ENCODE measurements around the gene C9orf40. TPM values are rescaled to one million over a fixed set of nuclear protein-coding genes. Genes with fewer than 3 reads are reported as not detected.

Gene C9orf40
- total and polyA plus RNA-seq, 4 donors, result 1.9 to 2.9 (median 2.7) TPM

DNA sequence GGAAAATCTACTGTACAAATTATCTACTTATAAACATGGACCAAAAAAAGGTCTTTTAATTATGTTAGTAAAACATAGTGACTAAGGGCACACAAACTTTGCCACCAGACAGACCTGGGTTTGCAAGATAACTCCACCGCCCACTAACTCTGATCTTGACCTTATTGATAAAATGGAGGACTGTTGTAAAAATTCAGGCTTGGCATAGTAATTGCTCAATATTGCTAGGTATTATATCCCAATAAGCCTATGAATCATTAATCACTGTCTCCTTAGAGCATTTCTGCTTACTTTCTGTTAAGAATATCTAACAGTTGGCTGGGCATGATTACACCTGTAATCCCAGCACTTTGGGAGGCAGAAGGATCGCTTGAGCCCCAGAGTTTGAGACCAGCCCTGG lies 3.8 kb downstream of the C9orf40 start:
- Histone ChIP-seq H3K9me3 (ENCODE audit: control insufficient read depth in 4 of 4, insufficient read depth in 3 of 4, low read length in 3 of 4) (no peaks in the 10 kb centered on the region), H3K4me1 (ENCODE audit: control insufficient read depth in 5 of 5, insufficient read depth in 5 of 5, low read length in 5 of 5) (peaks cover 0 to 1% (median 0%) of the 10 kb centered on the region in 5 donors), H3K9ac (ENCODE audit: insufficient read depth in 1 of 2, low read length in 2 of 2) (no peak overlapping the region), H3K36me3 (ENCODE audit: control insufficient read depth in 4 of 4, insufficient read depth in 4 of 4, low read length in 4 of 4) (no peaks in the 10 kb centered on the region), H3K4me3 (no peak overlapping the region), H3K27me3 (ENCODE audit: control insufficient read depth in 3 of 3, insufficient read depth in 3 of 3, low read length in 2 of 3) (no peaks in the 10 kb centered on the region), H3K27ac (ENCODE audit: low read depth in 1 of 2, low read length in 1 of 2) (no peak overlapping the region)
- no peak for DNase-seq
- WGBS, 2 donors, result 94% methylated on average over 2 of the region's 2 CpGs
- TF ChIP-seq, protein P1, sequence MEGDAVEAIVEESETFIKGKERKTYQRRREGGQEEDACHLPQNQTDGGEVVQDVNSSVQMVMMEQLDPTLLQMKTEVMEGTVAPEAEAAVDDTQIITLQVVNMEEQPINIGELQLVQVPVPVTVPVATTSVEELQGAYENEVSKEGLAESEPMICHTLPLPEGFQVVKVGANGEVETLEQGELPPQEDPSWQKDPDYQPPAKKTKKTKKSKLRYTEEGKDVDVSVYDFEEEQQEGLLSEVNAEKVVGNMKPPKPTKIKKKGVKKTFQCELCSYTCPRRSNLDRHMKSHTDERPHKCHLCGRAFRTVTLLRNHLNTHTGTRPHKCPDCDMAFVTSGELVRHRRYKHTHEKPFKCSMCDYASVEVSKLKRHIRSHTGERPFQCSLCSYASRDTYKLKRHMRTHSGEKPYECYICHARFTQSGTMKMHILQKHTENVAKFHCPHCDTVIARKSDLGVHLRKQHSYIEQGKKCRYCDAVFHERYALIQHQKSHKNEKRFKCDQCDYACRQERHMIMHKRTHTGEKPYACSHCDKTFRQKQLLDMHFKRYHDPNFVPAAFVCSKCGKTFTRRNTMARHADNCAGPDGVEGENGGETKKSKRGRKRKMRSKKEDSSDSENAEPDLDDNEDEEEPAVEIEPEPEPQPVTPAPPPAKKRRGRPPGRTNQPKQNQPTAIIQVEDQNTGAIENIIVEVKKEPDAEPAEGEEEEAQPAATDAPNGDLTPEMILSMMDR (IDR thresholded peaks at IDR 0.05; ENCODE audit: control extremely low read depth, extremely low read depth), result no peak
- ATAC-seq (ENCODE audit: insufficient read depth, low FRiP score), result no peak

DNA sequence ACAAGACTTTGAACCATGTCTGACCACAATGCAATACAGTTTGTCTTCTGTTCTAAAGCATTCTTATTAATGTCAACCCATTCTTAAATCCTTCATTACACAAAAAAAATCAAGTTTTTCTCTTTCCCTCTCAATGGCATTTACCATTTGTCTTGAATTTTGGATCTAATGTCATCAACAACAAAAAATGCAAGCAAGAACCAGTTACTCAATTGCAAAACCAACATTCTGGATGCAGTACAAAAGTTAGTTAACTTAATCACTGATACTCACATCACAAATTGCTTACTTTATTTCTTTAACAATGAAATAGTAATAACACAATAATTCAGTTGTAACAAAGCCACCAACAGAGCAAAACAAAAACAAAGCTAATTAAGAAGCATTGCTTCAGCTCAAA lies 6.0 kb downstream of the C9orf40 start:
- peaks cover 0 to 2% (median 0%) of the 10 kb centered on the region in 5 donors for H3K4me1 ChIP-seq (ENCODE audit: control insufficient read depth in 5 of 5, insufficient read depth in 5 of 5, low read length in 5 of 5)
- H3K27me3 ChIP-seq (ENCODE audit: control insufficient read depth in 3 of 3, insufficient read depth in 3 of 3, low read length in 2 of 3), result no peaks in the 10 kb centered on the region
- H3K9me3 ChIP-seq (ENCODE audit: control insufficient read depth in 4 of 4, insufficient read depth in 3 of 4, low read length in 3 of 4), result no peaks in the 10 kb centered on the region
- ATAC-seq (ENCODE audit: insufficient read depth, low FRiP score) (no peak), DNase-seq (no peak)
- H3K36me3 ChIP-seq (ENCODE audit: control insufficient read depth in 4 of 4, insufficient read depth in 4 of 4, low read length in 4 of 4), result no peaks in the 10 kb centered on the region
- TF ChIP-seq, protein P1 (IDR thresholded peaks at IDR 0.05; ENCODE audit: control extremely low read depth, extremely low read depth), result no peak
- no peak overlapping the region for H3K4me3 ChIP-seq
- H3K9ac ChIP-seq (ENCODE audit: insufficient read depth in 1 of 2, low read length in 2 of 2), result no peak overlapping the region
- H3K27ac ChIP-seq (ENCODE audit: low read depth in 1 of 2, low read length in 1 of 2), result no peak overlapping the region

DNA sequence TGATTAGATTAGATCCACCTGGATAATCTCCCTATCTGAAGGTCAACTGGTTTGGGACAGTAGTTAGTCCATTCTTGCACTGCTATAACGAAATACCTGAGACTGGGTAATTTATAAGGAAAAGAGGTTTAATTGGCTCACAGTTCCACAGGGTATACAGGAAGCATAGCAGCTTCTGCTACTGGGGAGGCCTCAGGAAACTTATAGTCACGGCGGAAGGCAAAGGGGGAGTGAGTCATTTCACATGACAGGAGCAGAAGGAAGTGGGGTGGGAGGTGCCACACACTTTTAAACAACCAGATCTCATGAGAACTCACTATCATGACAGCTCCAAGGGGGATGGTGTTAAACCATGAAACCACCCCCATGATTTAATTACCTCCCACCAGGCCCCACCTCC lies 9.9 kb downstream of the C9orf40 start:
- Histone ChIP-seq H3K36me3 (ENCODE audit: control insufficient read depth in 4 of 4, insufficient read depth in 4 of 4, low read length in 4 of 4) (no peaks in the 10 kb centered on the region), H3K9me3 (ENCODE audit: control insufficient read depth in 4 of 4, insufficient read depth in 3 of 4, low read length in 3 of 4) (no peaks in the 10 kb centered on the region), H3K27ac (ENCODE audit: low read depth in 1 of 2, low read length in 1 of 2) (no peak overlapping the region), H3K9ac (ENCODE audit: insufficient read depth in 1 of 2, low read length in 2 of 2) (no peak overlapping the region), H3K4me1 (ENCODE audit: control insufficient read depth in 5 of 5, insufficient read depth in 5 of 5, low read length in 5 of 5) (peaks cover 0 to 2% (median 0%) of the 10 kb centered on the region in 5 donors), H3K4me3 (no peak overlapping the region), H3K27me3 (ENCODE audit: control insufficient read depth in 3 of 3, insufficient read depth in 3 of 3, low read length in 2 of 3) (no peaks in the 10 kb centered on the region)
- WGBS, 2 donors, result 41 to 57% methylated on average over 3 of the region's 3 CpGs
- TF ChIP-seq, protein P1 (IDR thresholded peaks at IDR 0.05; ENCODE audit: control extremely low read depth, extremely low read depth), result no peak
- DNase-seq, result no peak
- no peak for ATAC-seq (ENCODE audit: insufficient read depth, low FRiP score)

DNA sequence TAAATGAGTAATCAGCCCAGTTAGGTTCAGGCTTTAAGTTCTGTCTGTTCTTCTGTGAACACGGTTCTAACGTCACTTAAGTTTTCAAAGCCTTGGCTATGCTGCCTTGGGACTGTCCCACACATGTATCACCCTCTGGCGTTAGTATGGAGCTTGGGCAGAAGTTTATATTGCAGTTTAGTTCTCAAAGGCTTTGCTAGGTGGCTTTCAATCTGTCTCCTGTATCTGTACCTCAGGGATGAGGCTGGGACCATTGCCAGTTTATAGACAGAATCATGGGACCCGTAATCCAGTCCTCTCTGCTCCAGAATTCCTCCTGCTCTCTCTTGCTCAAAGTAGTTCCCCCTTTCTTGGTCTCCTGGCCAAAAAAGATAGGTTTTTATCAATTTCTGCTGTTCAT lies 12.1 kb downstream of the C9orf40 start:
- Histone ChIP-seq H3K27me3 (ENCODE audit: control insufficient read depth in 3 of 3, insufficient read depth in 3 of 3, low read length in 2 of 3) (no peaks in the 10 kb centered on the region), H3K9ac (ENCODE audit: insufficient read depth in 1 of 2, low read length in 2 of 2) (no peak overlapping the region), H3K9me3 (ENCODE audit: control insufficient read depth in 4 of 4, insufficient read depth in 3 of 4, low read length in 3 of 4) (no peaks in the 10 kb centered on the region), H3K4me3 (no peak overlapping the region), H3K27ac (ENCODE audit: low read depth in 1 of 2, low read length in 1 of 2) (no peak overlapping the region), H3K4me1 (ENCODE audit: control insufficient read depth in 5 of 5, insufficient read depth in 5 of 5, low read length in 5 of 5) (peaks cover 0 to 2% (median 0%) of the 10 kb centered on the region in 5 donors), H3K36me3 (ENCODE audit: control insufficient read depth in 4 of 4, insufficient read depth in 4 of 4, low read length in 4 of 4) (no peaks in the 10 kb centered on the region)
- TF ChIP-seq, protein P1 (IDR thresholded peaks at IDR 0.05; ENCODE audit: control extremely low read depth, extremely low read depth), result no peak
- DNase-seq, result peak in 1 of 3 donors; percentile 12
- ATAC-seq (ENCODE audit: insufficient read depth, low FRiP score), result no peak
- WGBS, 2 donors, result 57 to 89% methylated on average over 4 of the region's 4 CpGs
